Calu3 (cell line): ENCODE measurements around the gene CD52. TPM values are rescaled to one million over a fixed set of nuclear protein-coding genes. Genes with fewer than 3 reads are reported as not detected.
"Not testable (repeated sequence)": the region's sequence is repeated elsewhere in the genome, so short reads cannot be mapped to it uniquely, and the experiment has no call there.

Experiments used
- BruUV-seq: library from RNA; stranded (reverse); fragments of 400-500 nt; replicated peaks from 2 replicates; lab custom pipeline; 2021; lab: Mats Ljungman, UMichigan
- CTCF ChIA-PET: fragments of 300-600 bp; sonication (Branson Sonifier 250); formaldehyde crosslinking; loops from one replicate; lab custom pipeline; 2022; ENCODE audit warnings: antibody characterized with exemption; lab: Charles Lee
- DNase-seq: peaks from one replicate; pipeline ENCODE4 v3.0.0; 2022
- H3K27ac Mint-ChIP-seq: one replicate; pipeline ENCODE4 v1.8.0; 2022; ENCODE audit warnings: mixed read lengths; ENCODE audit not compliant: unreplicated experiment
- H3K27me3 Mint-ChIP-seq: one replicate; pipeline ENCODE4 v1.8.0; 2022; ENCODE audit warnings: mixed read lengths; ENCODE audit not compliant: unreplicated experiment
- H3K36me3 Mint-ChIP-seq: one replicate; pipeline ENCODE4 v1.8.0; 2022; ENCODE audit warnings: mild to moderate bottlenecking, moderate library complexity, mixed read lengths; ENCODE audit not compliant: insufficient read depth, unreplicated experiment
- H3K4me1 Mint-ChIP-seq: one replicate; pipeline ENCODE4 v1.8.0; 2022; ENCODE audit warnings: mild to moderate bottlenecking, low read depth, mixed read lengths; ENCODE audit not compliant: unreplicated experiment
- H3K4me3 Mint-ChIP-seq: one replicate; pipeline ENCODE4 v1.8.0; 2022; ENCODE audit warnings: mild to moderate bottlenecking, low read depth, moderate library complexity, mixed read lengths; ENCODE audit not compliant: unreplicated experiment
- H3K9me3 Mint-ChIP-seq: one replicate; pipeline ENCODE4 v1.8.0; 2022; ENCODE audit warnings: low read depth, mixed read lengths; ENCODE audit not compliant: unreplicated experiment
- intact Hi-C: fragments of 100-400 bp; cut with micrococcal nuclease; formaldehyde crosslinking; loops from one replicate; pipeline ENCODE4 v1.10.0; 2022; ENCODE audit not compliant: unreplicated experiment
- total RNA-seq: library from RNA; stranded (reverse); gene quantifications from 2 replicates; pipeline ENCODE4 v1.2.3, GENCODE V29; 2022
- TF ChIP-seq, protein P1 (sequence below): fragments of 200-600 bp; IDR thresholded peaks from one replicate; pipeline ENCODE4 v1.8.0; 2022; ENCODE audit warnings: antibody characterized with exemption; ENCODE audit not compliant: unreplicated experiment

CD52 gene
- total RNA-seq, 1 experiment from 2014 or later, result not detected

DNA sequence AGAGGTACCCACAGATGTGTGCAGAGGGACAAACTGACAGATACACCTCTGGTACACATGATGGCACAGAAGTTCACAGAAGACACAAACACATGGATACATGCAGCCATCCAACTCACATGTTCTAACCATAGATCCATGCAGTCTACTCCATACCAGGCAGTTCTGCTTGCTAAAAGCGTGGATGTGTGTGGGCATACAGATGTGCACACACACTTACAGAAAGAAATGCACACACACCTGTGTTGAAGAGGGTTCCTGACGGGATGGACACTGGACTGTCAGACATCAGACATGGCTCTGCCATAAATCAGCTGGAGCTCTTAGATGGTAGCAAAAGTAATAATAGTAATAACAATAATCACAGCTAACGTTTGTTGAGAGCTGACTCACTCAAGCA lies 6.8 kb downstream of the CD52 start:
- DNase-seq, result no peak
- no peaks in the 10 kb centered on the region for H3K27me3 Mint-ChIP-seq
- peaks cover 8% of the 10 kb centered on the region for H3K4me1 Mint-ChIP-seq
- H3K36me3 Mint-ChIP-seq, result no peaks in the 10 kb centered on the region
- intact Hi-C loops, result loop anchor here (5.0 kb wide), 1 partner anchor 38 kb away; no protein-coding TSS in a partner anchor
- BruUV-seq, result no TSS peak
- CTCF ChIA-PET, result no interaction called here
- TF ChIP-seq, protein P1, sequence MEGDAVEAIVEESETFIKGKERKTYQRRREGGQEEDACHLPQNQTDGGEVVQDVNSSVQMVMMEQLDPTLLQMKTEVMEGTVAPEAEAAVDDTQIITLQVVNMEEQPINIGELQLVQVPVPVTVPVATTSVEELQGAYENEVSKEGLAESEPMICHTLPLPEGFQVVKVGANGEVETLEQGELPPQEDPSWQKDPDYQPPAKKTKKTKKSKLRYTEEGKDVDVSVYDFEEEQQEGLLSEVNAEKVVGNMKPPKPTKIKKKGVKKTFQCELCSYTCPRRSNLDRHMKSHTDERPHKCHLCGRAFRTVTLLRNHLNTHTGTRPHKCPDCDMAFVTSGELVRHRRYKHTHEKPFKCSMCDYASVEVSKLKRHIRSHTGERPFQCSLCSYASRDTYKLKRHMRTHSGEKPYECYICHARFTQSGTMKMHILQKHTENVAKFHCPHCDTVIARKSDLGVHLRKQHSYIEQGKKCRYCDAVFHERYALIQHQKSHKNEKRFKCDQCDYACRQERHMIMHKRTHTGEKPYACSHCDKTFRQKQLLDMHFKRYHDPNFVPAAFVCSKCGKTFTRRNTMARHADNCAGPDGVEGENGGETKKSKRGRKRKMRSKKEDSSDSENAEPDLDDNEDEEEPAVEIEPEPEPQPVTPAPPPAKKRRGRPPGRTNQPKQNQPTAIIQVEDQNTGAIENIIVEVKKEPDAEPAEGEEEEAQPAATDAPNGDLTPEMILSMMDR, result no peak
- no peak overlapping the region for H3K4me3 Mint-ChIP-seq
- no peaks in the 10 kb centered on the region for H3K9me3 Mint-ChIP-seq
- no peak overlapping the region for H3K27ac Mint-ChIP-seq

GRCh38 chr1:26327956-26328362 lies 10.2 kb downstream of the CD52 start:
- H3K36me3 Mint-ChIP-seq, result peaks cover 2% of the 10 kb centered on the region
- H3K9me3 Mint-ChIP-seq, result no peaks in the 10 kb centered on the region
- no TSS peak for BruUV-seq
- intact Hi-C loops, result no loop called here
- no peaks in the 10 kb centered on the region for H3K4me1 Mint-ChIP-seq
- DNase-seq, result no peak
- no peak overlapping the region for H3K4me3 Mint-ChIP-seq
- H3K27me3 Mint-ChIP-seq, result no peaks in the 10 kb centered on the region
- TF ChIP-seq, protein P1, result no peak
- no peak overlapping the region for H3K27ac Mint-ChIP-seq
- CTCF ChIA-PET, result no interaction called here

DNA sequence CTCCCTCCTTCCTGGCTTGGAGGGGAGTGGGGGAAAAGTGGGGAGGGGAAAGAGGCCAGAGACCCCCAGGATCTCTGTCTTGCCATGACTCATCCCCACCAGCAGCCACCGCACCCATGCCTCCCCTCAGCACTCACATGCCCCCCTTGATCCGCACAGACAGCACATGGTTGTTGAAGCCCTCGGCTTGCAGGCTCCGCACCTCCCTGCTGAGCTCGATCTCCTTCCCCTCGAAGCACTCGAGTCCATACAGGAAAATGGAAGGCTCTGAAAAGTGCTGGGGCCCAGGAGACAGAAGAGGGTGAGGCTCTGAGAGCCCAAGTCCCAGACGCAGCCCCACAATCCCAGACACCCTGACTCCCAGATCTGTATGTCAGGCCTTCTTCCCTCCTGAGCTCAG lies 10.8 kb downstream of the CD52 start:
- Mint-ChIP-seq H3K27ac (no peak overlapping the region), H3K36me3 (peaks cover 6% of the 10 kb centered on the region), H3K4me1 (no peaks in the 10 kb centered on the region), H3K27me3 (no peaks in the 10 kb centered on the region), H3K4me3 (no peak overlapping the region), H3K9me3 (no peaks in the 10 kb centered on the region)
- BruUV-seq, result no TSS peak
- no peak for DNase-seq
- CTCF ChIA-PET, result interaction anchor here (0.7 kb wide), 1 partner anchor 18 kb away, joined by 5 read pairs; no protein-coding TSS in a partner anchor
- intact Hi-C loops, result no loop called here
- TF ChIP-seq, protein P1, result no peak

DNA sequence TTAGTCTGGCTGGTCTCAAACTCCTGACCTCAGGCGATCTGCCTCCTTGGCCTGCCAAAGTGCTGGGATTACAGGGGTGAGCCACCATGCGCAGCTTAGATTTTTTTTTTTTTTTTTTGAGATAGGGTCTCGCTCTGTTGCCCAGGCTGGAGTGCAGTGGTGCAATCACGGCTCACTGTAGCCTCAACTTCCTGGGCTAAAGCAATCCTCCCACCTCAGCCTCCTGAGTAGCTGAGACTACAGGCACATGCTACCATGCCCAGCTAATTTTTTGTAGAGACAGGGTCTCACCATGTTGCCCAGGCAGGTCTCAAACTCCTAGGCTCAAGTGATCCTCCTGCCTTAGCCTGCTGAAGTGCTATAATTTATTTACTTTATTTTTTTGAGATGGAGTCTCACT lies 11.6 kb downstream of the CD52 start:
- H3K36me3 Mint-ChIP-seq, H3K9me3 Mint-ChIP-seq, H3K4me1 Mint-ChIP-seq, H3K27ac Mint-ChIP-seq, intact Hi-C loops, DNase-seq, H3K27me3 Mint-ChIP-seq, CTCF ChIA-PET, BruUV-seq, H3K4me3 Mint-ChIP-seq: not testable (repeated sequence)

DNA sequence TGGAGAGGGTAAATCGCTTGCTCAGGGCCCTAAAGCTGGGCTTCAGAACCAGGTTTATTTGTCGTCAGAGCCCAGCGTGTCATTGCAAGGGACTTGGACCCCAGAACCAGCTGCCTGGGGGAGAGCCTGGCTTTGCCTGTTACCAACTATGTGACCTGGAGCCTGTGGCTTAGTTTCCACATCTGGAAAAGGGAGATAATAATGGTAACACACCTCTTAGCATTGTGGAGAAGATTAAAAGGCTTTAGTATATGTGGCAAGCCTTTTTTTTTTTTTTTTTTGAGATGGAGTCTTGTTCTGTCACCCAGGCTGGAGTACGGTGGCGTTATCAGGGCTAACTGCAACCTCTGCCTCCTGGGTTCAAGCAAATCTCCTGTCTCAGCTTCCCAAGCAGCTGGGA lies 12.5 kb downstream of the CD52 start:
- Mint-ChIP-seq H3K27me3 (no peaks in the 10 kb centered on the region), H3K27ac (no peak overlapping the region), H3K4me3 (no peak overlapping the region), H3K9me3 (no peaks in the 10 kb centered on the region), H3K36me3 (peaks cover 6% of the 10 kb centered on the region), H3K4me1 (no peaks in the 10 kb centered on the region)
- intact Hi-C loops, result no loop called here
- no peak for DNase-seq
- TF ChIP-seq, protein P1, result no peak
- CTCF ChIA-PET, result no interaction called here
- BruUV-seq, result no TSS peak

DNA sequence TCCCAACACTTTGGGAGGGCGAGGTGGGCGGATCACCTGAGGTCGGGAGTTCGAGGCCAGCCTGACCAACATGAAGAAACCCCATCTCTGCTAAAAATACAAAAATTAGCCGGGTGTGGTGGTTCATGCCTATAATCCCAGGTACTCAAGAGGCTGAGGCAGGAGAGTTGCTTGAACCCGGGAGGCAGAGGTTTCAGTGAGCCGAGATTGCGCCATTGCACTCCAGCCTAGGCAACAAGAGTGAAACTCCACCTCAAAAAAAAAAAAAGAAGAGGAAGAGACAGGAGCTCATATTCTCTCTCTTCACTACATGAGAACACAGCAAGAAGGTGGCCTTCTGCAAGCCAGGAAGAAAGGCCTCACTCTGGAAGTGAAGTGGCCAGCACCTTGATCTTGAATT lies 15.6 kb downstream of the CD52 start:
- intact Hi-C loops, H3K4me1 Mint-ChIP-seq, BruUV-seq, H3K27me3 Mint-ChIP-seq, H3K27ac Mint-ChIP-seq, H3K4me3 Mint-ChIP-seq, DNase-seq, H3K9me3 Mint-ChIP-seq, H3K36me3 Mint-ChIP-seq: not testable (repeated sequence)
- CTCF ChIA-PET, result interaction anchor here (0.8 kb wide), 1 partner anchor 26 kb away, joined by 3 read pairs; no protein-coding TSS in a partner anchor
